Hepatic stellate cell (primary cell): ENCODE results near the gene ZFYVE26.
"Not testable (repeated sequence)": the region's sequence is repeated elsewhere in the genome, so short reads cannot be mapped to it uniquely, and the experiment has no call there.

Source experiments
- DNase-seq: peaks from one replicate; pipeline ENCODE4 v3.0.0; 2011; ENCODE audit warnings: low spot score

The ZFYVE26 gene

DNA sequence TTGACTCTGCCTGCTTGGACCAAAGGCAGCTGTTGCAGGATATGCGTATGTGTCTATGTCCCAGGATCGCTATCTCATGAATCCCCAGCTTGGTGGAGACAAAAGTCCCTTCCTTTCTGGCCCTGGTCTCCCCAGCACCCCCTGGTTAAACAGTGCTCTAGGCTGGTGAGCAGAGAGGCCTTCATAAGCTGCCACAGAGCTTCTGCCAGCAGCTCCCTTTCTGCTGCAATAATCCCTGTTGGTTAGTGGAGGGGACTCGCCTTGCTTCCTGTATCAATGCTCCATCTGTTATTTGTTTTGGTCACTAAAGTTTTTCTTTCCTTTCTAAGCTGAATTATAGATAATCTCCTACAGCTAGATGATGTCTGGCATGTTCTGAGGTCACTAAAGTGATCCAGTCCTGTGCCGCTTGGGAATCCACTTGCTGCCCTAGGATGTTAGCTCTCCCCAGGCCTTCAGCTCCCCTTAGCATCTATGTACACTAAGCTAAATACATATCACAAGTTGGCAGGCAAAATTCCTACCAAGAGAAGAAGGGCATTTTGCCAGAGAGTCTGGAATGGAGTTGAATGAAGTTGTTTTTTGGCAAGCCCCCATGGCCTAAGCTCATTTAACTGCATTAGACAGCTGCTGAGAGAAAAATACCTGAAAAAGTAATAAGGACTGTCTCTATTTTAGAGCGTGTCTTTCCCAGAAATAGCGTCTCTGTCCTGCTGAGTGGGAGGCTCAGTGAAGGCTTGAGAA lies 66.9 kb downstream of the ZFYVE26 start:
- DNase-seq = no peak

DNA sequence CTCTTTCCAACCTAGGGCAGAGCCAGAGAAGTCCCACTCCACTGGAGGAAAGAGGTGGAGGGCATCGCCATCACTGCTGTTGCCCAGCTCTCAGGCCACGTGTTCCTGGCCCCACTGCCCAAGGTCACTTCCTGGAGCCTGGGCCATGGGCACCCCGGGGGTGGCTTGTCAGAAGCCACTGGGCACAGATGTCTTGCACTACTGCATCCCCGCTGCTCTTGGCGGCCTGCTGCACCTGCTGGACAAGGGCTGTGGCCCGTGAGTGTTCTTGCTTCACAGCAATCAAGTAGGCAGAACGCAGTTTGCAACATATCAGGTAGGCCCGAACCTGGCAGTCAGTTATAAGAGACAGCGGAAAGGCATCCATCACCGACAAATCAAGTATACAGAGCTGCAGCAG lies 68.1 kb downstream of the ZFYVE26 start:
- no peak for DNase-seq

DNA sequence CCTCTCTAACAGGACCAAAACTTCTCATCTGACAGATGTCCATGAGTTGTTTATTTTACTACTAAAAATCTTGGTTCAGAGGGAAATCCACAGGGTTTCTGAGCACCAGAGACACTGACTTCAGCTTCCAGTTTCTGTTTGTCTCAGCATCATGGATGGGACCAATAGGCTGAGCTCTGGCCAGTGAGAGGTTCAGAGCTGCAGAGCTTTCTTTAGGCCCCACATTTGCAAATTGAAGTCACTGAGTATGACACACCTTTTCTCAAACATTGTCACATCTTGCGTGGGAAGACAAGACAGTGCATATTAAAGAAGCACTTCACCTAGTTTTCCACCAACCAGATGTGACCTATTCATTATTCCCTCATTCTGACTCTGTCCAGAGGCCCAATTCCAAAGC lies 69.5 kb downstream of the ZFYVE26 start:
- no peak for DNase-seq

DNA sequence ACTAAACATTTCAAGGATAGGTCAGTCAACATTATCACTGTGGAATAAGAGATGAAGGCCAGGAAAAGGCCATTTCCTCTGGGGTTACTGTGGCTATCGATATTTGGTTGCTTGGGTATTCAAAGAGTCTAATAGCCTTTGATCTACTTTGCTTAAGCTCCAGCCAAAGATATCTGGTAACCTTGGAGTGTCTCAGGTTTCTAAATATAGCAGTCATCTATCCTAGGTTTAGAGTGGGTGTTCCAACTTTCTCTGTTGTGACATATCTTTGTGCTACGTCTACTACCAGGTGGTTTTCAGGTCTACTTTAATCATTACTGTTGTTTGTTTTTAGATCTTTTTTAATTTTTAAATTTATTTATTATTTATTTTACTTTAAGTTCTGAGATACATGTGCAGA lies 72.3 kb downstream of the ZFYVE26 start:
- DNase-seq = no peak

DNA sequence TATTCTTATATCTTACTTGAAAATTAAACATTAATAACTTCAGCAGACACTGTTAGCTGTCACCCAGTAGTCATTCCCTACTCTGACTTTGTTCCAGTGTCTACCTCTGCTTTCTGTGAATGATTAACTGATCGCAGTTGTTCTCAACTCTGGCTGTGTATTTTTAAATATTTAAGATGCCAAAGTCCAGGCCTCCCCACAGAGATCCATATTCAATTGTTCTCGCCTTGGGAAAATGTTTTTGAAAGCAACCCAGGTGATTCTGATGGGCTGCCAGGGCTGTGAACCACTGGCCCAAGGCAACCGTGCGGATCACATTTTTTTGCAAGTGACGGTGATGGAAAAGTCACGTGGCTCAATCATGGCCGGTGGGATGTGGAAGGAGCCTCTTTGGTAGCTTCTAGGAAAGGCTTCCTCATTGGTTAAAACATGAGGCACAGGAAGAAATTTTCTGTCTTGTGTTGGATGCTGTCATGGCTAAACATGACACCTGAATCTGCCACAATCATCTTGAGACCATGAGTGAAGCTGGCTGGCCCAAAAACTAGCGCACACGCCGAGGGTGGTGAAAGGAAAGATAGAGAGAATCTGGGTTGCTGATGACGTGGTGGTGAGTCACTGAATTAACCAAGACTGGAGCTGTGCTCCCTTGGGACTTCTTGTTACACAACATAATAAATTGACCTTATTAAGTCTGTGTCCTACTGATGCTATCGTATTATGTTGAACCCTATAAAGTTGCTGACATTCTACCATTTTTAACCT lies 77.5 kb downstream of the ZFYVE26 start:
- peak; percentile 84 for DNase-seq

DNA sequence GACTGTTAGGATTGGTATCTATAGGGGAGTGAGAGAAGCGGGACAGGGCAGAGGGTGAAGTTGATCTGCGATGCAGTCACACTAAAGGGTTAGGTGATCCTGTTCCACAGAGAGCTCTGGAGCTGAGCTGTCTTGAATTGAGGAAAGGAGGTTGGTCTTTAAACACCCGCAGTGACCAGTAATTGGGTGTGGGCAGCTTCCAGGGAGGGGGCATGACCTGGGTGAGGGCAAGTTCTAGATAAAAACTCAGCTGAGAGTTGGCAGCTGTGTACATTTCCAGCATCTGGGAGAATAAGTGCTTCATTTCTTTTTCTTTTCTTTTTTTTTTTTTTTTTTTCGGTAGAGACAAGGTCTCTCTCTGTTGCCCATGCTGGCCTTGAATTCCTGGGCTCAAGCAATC lies 79.6 kb downstream of the ZFYVE26 start:
- no peak for DNase-seq

DNA sequence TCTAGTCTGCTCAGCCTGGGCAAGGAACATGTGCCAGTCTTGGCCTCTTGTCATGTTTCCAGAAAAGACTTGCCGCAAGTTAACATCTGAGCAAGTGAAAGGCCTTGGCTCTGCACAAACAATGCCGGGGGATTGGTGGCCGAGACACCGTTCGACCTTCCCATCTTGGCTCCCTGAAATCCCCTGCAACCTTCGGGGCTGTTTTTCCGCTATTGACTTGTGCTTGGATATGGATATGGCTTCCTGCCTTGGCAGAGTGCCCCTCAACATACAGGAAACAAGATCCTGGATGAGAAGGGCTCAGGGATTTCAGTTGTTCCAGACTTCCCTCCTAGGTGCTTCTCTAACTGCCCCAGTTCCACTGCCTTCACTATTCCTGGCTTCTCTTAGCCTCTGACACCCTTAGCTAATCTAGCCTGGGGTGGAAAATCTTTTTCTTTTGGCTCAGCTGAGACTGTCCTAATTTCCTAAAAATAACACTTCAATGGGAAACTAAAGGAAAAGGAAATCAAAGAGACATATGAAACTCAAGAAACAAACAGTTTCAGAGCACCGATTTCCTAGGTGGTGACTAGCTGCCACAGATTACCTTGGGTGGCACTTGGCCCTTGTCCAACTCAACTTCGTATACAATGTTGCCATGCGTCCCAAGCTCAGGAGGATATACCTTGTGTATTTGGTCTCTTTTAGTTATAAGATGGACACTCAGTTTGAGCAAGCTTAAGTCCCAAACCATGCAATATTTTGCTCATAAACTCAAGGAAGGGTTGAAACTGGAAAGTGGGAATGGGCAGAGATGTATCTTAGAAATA lies 80.8 kb downstream of the ZFYVE26 start:
- DNase-seq = no peak

DNA sequence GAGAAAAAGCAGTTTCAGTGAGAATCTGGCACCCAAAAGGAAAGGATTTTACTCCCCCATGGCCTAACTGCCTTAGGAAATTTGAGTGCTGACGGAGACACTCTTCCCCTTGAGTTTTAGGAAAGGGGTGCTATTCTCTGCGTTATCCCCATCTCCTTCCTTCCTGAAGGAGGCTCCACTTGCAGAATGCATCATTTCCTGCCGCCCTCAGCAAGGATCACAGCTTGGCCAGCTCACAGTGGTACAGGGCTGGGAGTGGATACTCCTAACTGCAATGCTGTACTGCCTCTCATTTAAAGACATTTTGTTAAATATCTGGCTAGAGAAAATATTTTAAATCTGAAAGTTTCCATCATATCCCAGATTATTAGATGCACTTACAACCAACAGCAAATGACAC lies 81.7 kb downstream of the ZFYVE26 start:
- no peak for DNase-seq

DNA sequence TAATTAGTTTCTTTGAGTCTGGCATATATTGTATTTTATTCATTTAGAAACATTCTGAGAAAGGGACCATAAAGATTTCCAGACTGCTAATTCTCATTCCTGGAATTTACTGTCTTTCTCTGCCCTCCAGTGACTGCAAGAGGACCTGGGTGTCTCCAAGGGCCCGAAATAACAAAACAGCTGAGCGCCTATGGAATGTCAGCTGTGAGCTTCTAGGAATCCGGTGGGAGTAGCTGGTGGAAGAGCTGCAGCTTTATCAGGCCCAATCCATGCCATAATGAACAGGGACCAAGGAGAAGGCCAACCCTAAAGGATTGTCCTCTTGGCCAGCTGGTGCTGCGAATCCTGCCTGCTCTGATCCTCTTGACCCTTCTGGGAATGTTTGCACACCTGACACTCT lies 82.8 kb downstream of the ZFYVE26 start:
- no peak for DNase-seq

DNA sequence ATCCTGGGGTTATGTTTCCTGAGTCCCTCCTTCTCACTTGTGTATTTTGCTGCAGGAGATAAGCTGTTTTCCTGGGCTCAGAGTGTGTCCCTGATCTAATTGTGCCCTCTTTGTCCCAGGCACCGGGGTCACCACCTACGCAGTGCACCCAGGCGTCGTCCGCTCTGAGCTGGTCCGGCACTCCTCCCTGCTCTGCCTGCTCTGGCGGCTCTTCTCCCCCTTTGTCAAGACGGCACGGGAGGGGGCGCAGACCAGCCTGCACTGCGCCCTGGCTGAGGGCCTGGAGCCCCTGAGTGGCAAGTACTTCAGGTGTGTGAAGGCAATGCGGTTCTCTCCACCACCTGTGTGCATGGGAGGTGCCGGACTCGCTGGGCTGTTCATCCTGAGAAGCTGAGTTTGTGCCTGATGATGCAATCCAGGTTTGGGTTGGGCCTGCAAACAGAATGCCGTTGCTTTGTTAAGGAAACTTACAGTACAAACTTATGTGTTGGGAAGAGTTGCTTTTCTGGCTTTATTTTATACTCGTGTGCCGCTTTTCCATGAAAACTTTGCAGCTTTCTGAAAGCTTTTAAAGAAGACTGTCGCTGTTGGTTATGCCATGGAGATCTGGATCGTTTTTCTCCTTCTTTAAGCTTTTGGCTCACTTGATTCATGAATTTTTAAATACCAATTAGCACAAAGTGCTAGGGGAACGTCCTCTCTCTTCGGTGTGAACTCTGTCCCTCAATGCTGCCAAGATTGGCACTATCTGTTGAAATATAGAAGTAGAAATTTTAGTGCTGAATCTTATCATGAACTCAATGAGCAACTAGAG lies 87.1 kb downstream of the ZFYVE26 start:
- DNase-seq = no peak

DNA sequence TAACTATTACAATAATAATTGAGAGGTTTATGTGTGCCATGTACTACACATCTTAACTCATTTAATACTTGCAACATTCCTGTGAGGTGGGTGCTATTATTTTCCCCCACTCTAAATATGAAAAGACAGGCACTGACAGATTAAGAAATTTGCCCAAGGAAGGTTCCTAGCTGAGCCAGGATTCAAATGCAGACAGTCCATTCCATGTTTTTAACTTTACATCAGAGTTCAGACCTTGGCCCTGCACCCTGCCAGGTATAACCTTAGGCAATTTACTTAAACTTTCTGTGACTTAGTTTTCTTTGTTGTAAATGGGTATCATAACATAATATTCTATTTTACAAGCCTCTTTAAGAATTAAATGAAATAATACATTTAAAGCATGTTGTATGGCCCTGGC lies 88.1 kb downstream of the ZFYVE26 start:
- DNase-seq = no peak

DNA sequence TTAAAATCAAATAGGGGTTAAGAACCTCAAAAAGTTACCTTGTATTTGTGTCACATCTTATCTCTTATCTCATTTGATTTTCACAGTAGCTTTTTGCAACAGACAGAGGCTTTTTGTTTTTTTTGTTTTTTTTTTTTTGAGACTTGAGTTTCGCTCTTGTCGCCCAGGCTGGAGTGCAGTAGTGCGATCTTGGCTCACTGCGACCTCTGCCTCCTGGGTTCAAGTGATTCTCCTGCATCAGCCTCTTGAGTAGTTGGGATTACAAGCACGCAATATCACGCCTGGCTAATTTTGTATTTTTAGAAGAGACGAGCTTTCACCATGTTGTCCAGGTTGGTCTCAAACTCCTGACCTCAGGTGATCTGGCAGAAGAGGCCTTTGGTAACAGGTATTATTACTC lies 89.0 kb downstream of the ZFYVE26 start:
- DNase-seq = no peak

DNA sequence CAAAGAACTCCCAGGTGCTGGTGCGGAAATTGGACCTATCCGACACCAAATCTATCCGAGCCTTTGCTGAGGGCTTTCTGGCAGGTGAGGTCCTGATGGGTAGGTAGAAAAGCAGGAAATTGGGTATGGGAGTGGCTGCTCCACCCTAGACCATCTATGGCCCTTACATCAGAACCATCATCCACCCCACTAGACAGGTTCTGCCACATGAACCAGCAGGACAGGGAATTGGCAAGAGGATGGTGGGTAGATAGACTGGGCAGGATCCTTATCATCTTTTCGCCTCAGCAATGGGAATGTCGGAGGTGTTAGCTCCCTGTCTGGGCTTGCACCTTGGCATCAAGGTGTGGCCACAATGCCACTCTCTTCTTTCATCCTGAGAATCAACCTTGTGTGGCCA lies 91.2 kb downstream of the ZFYVE26 start:
- DNase-seq = no peak

DNA sequence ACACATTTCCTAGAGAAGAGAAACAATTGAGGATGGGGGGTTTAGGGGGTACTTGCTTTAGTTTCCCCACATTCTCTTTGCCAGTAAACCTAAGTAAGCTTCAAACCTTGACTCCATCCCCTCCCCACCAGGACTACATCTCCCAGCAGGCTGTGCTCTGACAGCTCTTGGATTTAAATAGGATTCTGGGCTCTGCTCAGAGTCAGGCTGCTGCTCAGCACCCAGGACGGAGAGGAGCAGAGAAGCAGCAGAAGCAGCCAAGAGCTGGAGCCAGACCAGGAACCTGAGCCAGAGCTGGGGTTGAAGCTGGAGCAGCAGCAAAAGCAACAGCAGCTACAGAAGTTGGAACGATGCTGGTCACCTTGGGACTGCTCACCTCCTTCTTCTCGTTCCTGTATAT lies 94.1 kb downstream of the ZFYVE26 start:
- DNase-seq = peak; percentile 38

DNA sequence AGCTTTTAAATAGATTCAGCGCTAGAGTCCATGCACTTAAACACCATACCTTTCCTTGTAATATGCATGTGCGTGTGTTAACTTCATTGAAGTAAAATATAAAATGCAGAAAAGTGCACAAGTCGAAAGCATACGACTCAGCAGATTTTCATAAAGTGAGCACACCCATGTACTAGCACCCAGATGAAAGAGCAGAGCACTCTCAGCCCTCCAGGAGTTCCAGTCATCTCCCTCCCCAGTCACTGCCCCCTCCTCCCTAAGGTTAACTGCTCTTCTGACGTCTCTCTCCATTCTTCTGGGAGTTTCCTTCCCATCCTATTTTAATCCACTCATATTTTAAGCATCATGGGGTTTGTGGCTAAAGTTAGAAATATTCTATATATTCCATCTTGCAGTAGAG lies 94.5 kb downstream of the ZFYVE26 start:
- no peak for DNase-seq

DNA sequence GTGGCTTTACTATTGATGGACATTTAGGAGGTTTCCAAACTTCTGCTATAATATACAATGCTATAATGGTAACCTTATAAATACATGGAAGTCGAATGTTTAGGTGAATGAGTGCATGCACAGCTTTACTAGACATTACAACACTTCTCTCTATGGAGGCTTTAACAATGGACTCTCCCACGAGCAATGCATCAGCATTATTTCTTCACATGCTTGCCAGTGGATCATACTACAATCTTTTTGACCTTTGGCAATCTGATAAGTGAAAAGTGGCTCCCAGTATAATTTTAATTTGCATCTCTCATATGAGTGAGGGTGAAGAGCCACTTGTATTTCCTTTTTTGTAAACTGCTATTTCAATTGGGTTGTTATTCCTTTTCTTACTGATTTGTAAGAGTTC lies 96.5 kb downstream of the ZFYVE26 start:
- DNase-seq = no peak

DNA sequence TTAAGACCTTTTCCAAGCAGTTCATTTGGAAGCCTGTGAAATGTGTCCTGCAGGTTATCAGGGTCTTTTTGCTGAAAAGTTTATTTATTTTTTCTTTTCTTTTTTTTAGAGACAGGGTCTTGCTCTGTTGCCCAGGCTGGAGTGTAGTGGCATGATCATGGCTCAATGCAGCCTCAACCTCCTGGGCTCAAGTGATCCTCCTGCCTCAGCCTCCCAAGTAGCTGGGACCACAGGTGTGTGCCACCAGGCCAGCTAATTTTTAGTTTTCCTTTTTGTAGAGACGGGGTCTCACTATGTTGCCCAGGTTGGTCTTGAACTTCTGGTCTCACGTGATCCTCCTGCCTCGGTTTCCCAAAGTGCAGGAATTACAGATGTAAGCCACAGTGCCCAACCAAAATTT lies 97.0 kb downstream of the ZFYVE26 start:
- DNase-seq = not testable (repeated sequence)

DNA sequence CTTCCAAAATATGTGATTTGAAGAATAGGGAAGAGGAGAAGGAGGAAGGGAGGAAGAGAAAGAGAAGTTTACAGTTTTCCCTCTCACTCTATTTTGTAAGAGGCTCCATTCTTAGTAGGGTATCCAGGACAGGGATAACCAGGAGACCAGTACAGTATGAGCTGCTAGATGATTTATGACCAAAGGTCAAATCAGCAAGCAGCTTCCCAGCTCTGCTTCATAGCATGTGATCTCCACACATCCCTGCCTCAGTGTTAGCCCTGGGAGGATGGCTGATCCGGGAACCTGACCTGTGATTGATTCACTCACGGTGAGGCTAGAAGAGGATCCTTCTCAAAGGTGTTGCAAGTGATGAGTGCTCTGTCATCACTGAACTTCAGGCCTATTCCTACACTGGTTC lies 98.1 kb downstream of the ZFYVE26 start:
- DNase-seq = no peak

DNA sequence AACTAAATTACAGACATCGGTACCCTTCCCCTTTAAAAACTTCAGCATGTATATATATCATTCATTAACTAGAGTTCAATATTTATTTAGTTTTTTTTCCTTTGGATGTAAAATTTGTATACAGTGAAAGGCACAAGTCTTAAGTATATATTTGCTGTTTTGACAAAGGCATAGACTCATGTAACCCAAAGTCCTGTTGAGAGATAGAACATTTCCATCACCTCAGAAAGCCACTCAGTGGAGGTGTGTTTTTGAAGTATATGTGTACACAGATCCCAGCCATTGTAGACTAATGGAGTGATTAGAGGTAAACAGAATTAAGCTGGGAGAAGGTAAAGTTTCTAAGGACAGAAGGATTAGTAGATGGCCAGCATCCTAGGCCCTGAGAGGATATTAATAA lies 99.3 kb downstream of the ZFYVE26 start:
- DNase-seq = no peak

DNA sequence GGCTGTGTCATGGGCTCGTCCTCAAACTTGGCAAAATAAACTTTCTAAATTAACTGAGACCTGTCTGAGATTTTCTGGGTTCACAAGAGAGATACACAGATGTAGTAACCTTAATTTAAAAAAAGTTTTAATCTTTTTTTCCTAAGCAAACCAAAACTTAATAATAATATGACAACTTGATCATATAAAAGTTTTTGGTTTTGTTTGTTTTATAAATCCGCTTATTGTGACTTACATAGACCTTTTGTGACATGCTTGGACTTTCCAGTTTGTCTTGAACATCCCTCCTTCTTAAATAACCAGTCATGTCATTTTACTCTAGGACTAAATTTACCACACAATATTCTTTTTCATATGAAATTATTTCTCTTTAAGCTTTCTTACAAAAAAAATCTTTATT lies 106.2 kb downstream of the ZFYVE26 start:
- no peak for DNase-seq

DNA sequence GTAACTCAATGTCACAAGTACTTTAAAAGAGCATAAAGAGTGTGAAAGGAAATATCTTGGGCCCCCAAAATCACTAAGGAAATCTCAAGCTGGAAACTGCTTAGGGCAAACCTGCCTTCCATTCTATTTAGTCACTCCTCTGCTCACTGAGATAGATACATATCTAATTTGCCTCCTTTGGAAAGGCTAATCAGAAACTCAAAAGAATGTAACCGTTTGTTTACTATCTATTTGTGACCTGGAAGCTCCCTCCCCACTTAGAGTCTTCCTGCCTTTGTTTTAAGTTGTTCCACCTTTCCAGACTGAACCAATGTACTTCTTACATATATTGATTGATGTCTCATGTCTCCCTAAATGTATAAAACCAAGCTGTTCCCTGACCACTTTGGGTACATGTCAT lies 106.6 kb downstream of the ZFYVE26 start:
- not testable (repeated sequence) for DNase-seq

DNA sequence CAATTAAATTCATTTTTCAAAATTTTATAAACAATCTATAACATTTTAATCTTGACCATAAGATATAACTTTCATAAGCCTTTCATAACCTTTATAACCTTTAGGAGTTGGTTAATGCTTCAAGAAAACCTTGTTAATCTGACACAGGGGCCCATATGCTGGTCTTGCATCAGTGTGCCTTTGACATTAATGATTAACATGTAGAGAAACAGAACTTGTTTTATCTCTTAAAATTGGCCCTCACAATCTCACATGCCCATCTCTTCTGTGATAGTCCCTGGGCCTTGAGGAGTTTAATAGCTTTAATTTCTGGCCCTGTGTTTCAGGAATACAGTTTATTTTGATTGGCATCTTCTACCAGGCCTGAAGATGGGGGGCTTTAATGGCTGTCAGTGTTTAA lies 107.0 kb downstream of the ZFYVE26 start:
- DNase-seq = not testable (repeated sequence)
